HG02678 (cell line): ENCODE data around the gene TSPAN15.

Experiments
- ATAC-seq: cut with Tn5 transposase; IDR thresholded peaks from one replicate; pipeline ENCODE4 v1.9.1; 2021; ENCODE audit warnings: mild to moderate bottlenecking, moderate library complexity; ENCODE audit not compliant: unreplicated experiment

The TSPAN15 gene

GRCh38 chr10:69499726-69500689 is 48.7 kb downstream of the TSPAN15 start:
- no peak for ATAC-seq

GRCh38 chr10:69500864-69501468 is 49.7 kb downstream of the TSPAN15 start:
- no peak for ATAC-seq

GRCh38 chr10:69501657-69502056 is 50.4 kb downstream of the TSPAN15 start:
- no peak for ATAC-seq

GRCh38 chr10:69502589-69502988 is 51.3 kb downstream of the TSPAN15 start:
- ATAC-seq = no peak

GRCh38 chr10:69503001-69503895 is 52.0 kb downstream of the TSPAN15 start:
- no peak for ATAC-seq

GRCh38 chr10:69503896-69504265 is 52.6 kb downstream of the TSPAN15 start:
- ATAC-seq = no peak

GRCh38 chr10:69504576-69505250 is 53.4 kb downstream of the TSPAN15 start:
- ATAC-seq = no peak

- ATAC-seq = no peak
These were observed 54.5 kb downstream of the TSPAN15 start for GRCh38 chr10:69505636-69506318.

GRCh38 chr10:69506487-69506833 is 55.2 kb downstream of the TSPAN15 start:
- ATAC-seq = no peak

- no peak for ATAC-seq
These were observed 55.8 kb downstream of the TSPAN15 start for GRCh38 chr10:69506834-69507713.

GRCh38 chr10:69508738-69509340 is 57.6 kb downstream of the TSPAN15 start:
- ATAC-seq = no peak

- no peak for ATAC-seq
These were observed 61.6 kb downstream of the TSPAN15 start for GRCh38 chr10:69512901-69513300.

GRCh38 chr10:69513617-69514016 is 62.4 kb downstream of the TSPAN15 start:
- ATAC-seq = no peak

- peak; percentile 72 for ATAC-seq
These were observed 64.5 kb downstream of the TSPAN15 start for GRCh38 chr10:69515699-69516259.

- ATAC-seq = no peak
These were observed 65.1 kb downstream of the TSPAN15 start for GRCh38 chr10:69516316-69516715.

GRCh38 chr10:69516796-69517195 is 65.5 kb downstream of the TSPAN15 start:
- ATAC-seq = no peak

- ATAC-seq = no peak
These were observed 66.1 kb downstream of the TSPAN15 start for GRCh38 chr10:69517271-69517848.

- no peak for ATAC-seq
These were observed 76.7 kb downstream of the TSPAN15 start for GRCh38 chr10:69527961-69528360.
